HL-60/S4 (cell line): ENCODE data around the gene KCNA10.

Experiments
- in situ Hi-C: fragments of 300-500 bp; cut with MboI; formaldehyde crosslinking; loops from 2 replicates; pipeline ENCODE4 v1.14.3; 2022; ENCODE audit warnings: low sequenced_read_pairs

The KCNA10 gene

DNA sequence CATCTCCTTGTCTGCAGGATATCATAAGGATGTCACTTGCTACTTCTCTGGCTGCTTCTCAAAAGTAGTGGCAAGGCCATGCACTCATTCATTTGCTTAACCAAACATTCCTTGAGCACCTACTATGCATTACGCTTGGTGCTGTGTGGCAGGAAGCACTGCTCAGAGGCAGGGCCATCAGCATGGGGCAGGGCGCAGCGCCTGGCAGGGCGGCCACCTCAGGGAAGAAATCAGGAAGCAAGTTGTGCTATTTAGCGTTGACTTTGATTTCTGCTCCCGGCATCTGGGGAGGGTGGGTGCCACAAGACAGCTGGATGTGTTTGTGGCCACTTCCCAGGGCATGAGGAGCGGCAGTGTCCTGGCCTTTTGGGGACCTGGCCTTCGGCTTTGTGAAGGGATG is 40.1 kb downstream of the KCNA10 start:
- in situ Hi-C loops, result loop anchor here (10.0 kb wide), 1 partner anchor 164 kb away; no protein-coding TSS in a partner anchor

DNA sequence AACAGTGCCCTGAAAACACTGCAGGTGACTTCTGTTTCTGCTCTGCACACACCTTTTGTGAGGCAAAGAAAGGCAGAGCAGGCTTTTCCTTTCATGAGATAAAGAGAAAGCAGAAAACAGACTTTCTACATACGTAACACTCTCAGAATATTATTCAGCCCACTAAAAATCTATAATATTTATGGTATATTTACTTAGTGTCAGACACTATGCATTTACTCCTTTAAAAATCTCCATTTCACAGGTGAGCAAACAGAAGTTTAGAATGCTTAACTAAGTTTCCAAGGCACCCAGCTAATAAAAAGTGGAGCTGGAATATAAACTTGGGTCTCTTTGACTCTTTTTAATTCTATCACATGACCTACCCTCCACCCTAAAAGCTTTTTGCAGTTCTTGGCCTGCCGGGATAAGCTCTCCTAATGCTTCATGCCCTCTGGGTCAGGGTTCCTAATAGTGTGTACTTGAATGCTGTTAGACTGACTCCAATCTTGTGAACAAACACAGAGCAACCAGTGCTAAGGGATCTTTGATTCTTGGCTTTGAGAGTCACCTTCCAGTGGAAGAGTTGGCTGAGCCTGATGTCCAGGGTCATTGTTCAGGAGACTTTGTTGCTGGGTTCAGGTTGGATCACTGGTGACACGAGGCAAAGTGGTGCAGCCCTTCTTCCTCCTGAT is 40.9 kb downstream of the KCNA10 start:
- in situ Hi-C loops, result loop anchor here (10.0 kb wide), 1 partner anchor 163 kb away; no protein-coding TSS in a partner anchor

DNA sequence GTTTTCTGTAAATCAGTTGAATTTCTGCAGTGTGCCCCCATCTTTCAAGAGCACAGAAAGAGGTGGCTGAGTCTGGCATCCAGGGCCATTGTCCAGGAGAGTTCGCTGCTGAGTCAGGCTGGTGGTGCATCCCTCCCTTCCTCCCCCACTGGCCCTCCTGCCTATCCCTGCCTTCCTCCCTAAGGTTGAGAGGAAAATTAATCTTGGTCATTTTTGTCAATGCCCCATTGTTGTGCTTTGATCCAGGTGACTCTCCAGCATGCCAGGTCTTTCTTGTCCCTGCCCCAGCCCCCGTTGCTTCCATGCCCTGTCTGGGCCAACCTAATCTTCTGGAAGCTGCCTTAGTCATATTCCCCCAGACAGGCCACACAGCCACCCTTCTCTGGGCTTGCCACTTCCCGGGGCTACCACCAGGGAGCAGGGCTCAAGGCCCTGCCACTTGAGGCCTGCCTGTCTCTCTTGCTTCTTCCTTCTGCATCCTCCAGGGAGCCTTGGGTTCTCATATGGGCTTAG is 41.5 kb downstream of the KCNA10 start:
- in situ Hi-C loops, result loop anchor here (10.0 kb wide), 1 partner anchor 163 kb away; no protein-coding TSS in a partner anchor

DNA sequence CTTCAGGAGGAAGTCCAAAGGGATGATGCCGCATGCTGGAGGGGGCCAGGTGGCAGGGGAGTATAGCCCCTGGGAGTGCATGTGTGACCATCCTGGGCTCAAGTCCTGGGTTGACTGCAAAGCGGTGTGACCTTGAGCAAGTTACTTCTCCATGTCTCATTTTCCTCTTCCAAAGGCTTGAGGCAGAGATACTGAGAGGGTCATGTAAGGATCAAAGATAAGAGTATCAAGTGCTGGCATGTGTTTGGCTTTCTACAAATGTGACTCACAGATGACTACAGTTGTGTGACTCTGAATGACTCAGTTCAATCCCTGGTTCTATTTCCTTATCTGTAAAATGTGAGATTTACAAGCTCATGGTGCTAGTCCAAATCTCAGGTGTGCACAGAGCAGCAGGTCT is 41.9 kb downstream of the KCNA10 start:
- in situ Hi-C loops, result loop anchor here (10.0 kb wide), 1 partner anchor 162 kb away; no protein-coding TSS in a partner anchor

DNA sequence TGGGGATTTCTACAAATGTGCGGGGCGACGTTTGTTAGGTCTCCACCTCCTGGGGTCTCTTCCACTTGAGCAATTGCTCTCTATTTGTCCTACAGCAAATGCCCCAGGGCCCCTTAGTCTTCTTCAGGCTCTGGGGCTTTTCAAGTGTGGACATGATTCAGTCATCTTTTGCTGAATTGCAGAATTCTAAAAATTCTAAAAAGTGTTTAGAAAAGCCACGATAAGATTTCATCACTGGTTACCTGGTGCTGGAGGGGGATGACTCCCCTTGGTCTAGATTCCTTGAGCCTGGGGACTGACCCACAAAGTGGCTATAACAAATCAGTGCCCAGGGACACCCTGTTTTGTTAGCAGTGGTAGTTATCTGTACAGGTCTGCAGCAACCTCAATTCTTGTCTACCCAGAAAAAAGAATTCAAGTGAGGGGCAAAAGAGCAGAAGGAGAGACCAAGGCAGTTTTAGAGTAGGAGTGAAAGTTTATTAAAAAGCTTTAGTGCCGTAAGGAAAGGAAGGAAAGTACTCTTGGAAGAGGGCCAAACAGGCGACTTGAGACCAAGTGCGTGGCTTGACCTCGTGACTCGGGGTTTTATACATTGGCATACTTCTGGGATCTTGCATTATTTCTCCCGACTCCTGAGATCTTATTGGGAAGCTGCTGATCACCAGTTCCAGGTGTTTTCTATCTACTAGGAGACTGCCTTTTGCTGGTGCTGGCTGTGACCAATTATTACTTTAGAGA is 42.8 kb downstream of the KCNA10 start:
- in situ Hi-C loops, result loop anchor here (10.0 kb wide), 1 partner anchor 161 kb away; no protein-coding TSS in a partner anchor

DNA sequence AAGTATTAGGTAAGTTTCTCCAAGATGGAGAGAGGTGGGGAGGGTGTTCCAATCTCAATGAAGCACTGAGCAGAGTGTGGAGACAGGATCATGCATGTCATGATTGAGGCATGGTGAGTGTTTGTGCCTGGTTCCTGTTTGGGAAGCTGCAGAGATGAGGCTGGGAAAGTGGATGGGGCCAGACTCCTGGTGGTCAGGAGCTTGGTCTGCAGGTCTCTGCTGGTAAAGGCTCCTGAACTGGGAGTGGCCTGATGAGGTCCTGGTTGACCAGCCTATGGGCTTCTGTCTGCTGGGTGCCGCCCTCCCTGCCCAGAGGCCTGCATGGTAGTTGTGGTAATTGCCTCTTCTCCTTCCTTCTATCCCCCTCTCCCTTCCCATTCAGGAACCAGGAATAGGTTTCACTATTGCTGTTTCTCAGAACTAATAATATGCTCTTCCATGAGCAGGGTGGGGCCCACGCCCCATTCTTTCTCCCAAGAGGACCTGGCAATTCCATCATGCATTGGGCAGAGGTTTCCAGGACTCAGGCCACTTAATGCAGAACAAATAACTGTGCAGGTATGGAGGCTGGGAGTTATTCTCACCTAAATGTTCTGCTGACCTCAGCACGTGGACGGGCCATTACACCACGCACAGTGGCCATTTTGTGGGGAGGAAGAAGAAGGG is 43.5 kb downstream of the KCNA10 start:
- in situ Hi-C loops, result loop anchor here (10.0 kb wide), 1 partner anchor 161 kb away; no protein-coding TSS in a partner anchor

DNA sequence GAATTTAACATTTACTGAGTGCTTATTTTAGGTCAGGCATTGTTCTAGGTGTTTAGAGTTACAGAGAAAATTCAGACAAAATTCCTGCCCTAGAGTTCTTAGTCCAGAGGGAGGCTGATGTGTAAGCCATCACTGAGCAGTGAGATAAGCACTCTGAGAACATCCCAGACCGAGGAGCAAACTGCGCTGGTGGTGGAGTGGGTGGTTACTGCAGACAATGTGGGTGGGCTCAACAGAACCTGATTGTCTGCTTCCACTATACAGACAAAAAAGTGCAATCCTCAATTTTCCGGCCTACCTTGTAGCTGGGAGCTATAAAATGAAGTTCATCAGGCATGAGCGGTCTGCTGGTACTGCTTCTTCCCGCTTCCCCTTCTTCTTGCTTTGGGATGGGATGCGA is 44.5 kb downstream of the KCNA10 start:
- in situ Hi-C loops, result loop anchor here (10.0 kb wide), 1 partner anchor 160 kb away; no protein-coding TSS in a partner anchor

DNA sequence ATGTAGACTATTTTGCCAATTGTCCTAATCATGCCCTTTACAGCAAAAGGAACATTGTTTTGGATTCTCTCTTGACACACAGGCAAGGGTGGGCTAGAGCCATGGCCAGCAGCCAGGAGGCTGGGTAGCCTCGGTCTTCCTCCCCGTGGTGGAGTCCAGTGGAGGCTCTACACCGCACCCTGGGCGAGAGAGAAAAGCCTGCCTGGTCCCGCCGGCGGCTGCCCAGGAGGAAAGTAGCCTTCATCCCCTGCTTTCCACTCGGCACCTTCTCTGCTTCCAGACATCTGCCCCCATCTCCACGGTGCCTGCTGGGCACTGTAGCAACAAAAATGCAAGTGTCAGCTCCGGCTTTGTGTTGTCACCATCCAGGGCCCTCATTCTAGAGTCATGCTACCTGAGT is 46.4 kb downstream of the KCNA10 start:
- in situ Hi-C loops, result loop anchor here (10.0 kb wide), 1 partner anchor 158 kb away; no protein-coding TSS in a partner anchor

DNA sequence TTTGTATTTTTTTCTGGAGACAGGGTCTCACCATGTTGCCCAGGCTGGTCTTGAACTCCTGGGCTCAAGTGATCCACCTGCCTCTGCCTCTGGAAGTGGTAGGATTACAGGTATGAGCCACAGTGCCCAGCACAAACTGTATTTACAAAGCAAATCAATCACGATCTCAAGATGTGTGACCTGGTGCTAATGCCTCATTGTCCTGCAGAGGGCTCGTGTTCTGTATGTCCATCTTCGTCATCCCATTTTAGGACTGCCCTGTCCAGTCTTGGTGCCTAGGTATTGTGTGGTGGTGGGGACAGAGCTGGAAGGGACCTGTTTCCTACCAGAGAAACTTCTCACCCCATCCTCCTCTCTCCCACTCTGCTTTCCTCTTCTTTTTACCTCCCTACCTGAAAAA is 47.8 kb downstream of the KCNA10 start:
- in situ Hi-C loops, result loop anchor here (10.0 kb wide), 1 partner anchor 156 kb away; no protein-coding TSS in a partner anchor
